ENCODE measurements around the gene PIK3CB.
"Not testable (repeated sequence)": the region's sequence is repeated elsewhere in the genome, so short reads cannot be mapped to it uniquely, and the experiment has no call there.

The PIK3CB gene

GRCh38 chr3:138608322-138609135 is 226.2 kb downstream of the PIK3CB start, which contains the start of gene FAIM:
TSS of gene FAIM (plus strand) at chr3:138608771. CDS start at chr3:138619727, 10,956 bp downstream.
- DNase-seq (ENCODE audit: low spot score), result peak; percentile 56

- DNase-seq (ENCODE audit: low spot score), result not testable (repeated sequence)
Observed at GRCh38 chr3:138604106-138604595, 230.6 kb downstream of the PIK3CB start.

Measured in CD4-positive, alpha-beta T cell treated with Interleukin-6 at 100 ng/mL for 8 hours (primary cell).